ENCODE results near the gene MAP3K10. TPM values are rescaled to one million over a fixed set of nuclear protein-coding genes. Genes with fewer than 3 reads are reported as not detected.

The MAP3K10 gene
- total RNA-seq, 4 donors from 2014 or later = 10.2 to 24.8 (median 11.6) TPM

GRCh38 chr19:40242480-40242879, 51.3 kb downstream of the MAP3K10 start:
- H3K4me3 ChIP-seq (ENCODE audit: low read depth, poor library complexity, severe bottlenecking) = no peak overlapping the region
- intact Hi-C loops (cut with DNase I; ENCODE audit: low total_unique reads) = no loop called here
- no peak for DNase-seq (ENCODE audit: low spot score in 2 of 2)
- TF ChIP-seq CTCF (IDR thresholded peaks at IDR 0.05) = no peak
- 88% methylated on average over 12 of the region's 12 CpGs for WGBS, 2 donors

- DNase-seq (ENCODE audit: low spot score in 2 of 2) = no peak
- intact Hi-C loops (cut with DNase I; ENCODE audit: low total_unique reads) = no loop called here
- 96 to 97% methylated on average over 2 of the region's 2 CpGs for WGBS, 2 donors
- no peak for TF ChIP-seq POLR2A (IDR thresholded peaks at IDR 0.05)
- TF ChIP-seq CTCF (IDR thresholded peaks at IDR 0.05) = no peak
- H3K4me3 ChIP-seq (ENCODE audit: low read depth, poor library complexity, severe bottlenecking) = no peak overlapping the region
Observed at GRCh38 chr19:40243181-40243580, 52.0 kb downstream of the MAP3K10 start.

GRCh38 chr19:40244579-40245317, 53.5 kb downstream of the MAP3K10 start:
- 65 to 69% methylated on average over 12 of the region's 12 CpGs for WGBS, 2 donors
- intact Hi-C loops (cut with DNase I; ENCODE audit: low total_unique reads) = no loop called here
- no peak for TF ChIP-seq POLR2A (IDR thresholded peaks at IDR 0.05)
- H3K4me3 ChIP-seq (ENCODE audit: low read depth, poor library complexity, severe bottlenecking) = no peak overlapping the region
- DNase-seq (ENCODE audit: low spot score in 2 of 2) = no peak

GRCh38 chr19:40245506-40246128, 54.4 kb downstream of the MAP3K10 start:
- no peak overlapping the region for H3K4me3 ChIP-seq (ENCODE audit: low read depth, poor library complexity, severe bottlenecking)
- 57 to 70% methylated on average over 9 of the region's 9 CpGs for WGBS, 2 donors
- DNase-seq (ENCODE audit: low spot score in 2 of 2) = no peak
- intact Hi-C loops (cut with DNase I; ENCODE audit: low total_unique reads) = no loop called here
- TF ChIP-seq POLR2A (IDR thresholded peaks at IDR 0.05) (no peak), CTCF (IDR thresholded peaks at IDR 0.05) (no peak)

- 87 to 89% methylated on average over 13 to 15 of the region's 16 CpGs for WGBS, 2 donors
- no peak for TF ChIP-seq CTCF (IDR thresholded peaks at IDR 0.05)
- TF ChIP-seq POLR2A (IDR thresholded peaks at IDR 0.05) = no peak
- no peak for DNase-seq (ENCODE audit: low spot score in 2 of 2)
- intact Hi-C loops (cut with DNase I; ENCODE audit: low total_unique reads) = no loop called here
- no peak overlapping the region for H3K4me3 ChIP-seq (ENCODE audit: low read depth, poor library complexity, severe bottlenecking)
Observed at GRCh38 chr19:40246292-40247073, 55.3 kb downstream of the MAP3K10 start.

GRCh38 chr19:40247178-40247577, 56.0 kb downstream of the MAP3K10 start:
- 79 to 86% methylated on average over 6 of the region's 6 CpGs for WGBS, 2 donors
- H3K4me3 ChIP-seq (ENCODE audit: low read depth, poor library complexity, severe bottlenecking) = no peak overlapping the region
- DNase-seq (ENCODE audit: low spot score in 2 of 2) = no peak
- TF ChIP-seq POLR2A (IDR thresholded peaks at IDR 0.05) (no peak), CTCF (IDR thresholded peaks at IDR 0.05) (no peak)
- intact Hi-C loops (cut with DNase I; ENCODE audit: low total_unique reads) = no loop called here
